ENCODE measurements around the gene RABGAP1. TPM values are rescaled to one million over a fixed set of nuclear protein-coding genes. Genes with fewer than 3 reads are reported as not detected.

The RABGAP1 gene
- total and polyA plus RNA-seq, 9 donors: 27.1 to 64.8 (median 59.0) TPM

- Histone ChIP-seq H3K36me3 (no peaks in the 10 kb centered on the region), H3K27me3 (no peaks in the 10 kb centered on the region), H3K27ac (no peak overlapping the region), H3K4me1 (ENCODE audit: insufficient read depth) (peaks cover 7% of the 10 kb centered on the region), H3K4me3 (no peak overlapping the region), H3K9me3 (no peaks in the 10 kb centered on the region)
- intact Hi-C loops (cut with DNase I): no loop called here
- TF ChIP-seq EP300 (IDR thresholded peaks at IDR 0.05) (no peak), POLR2A (IDR thresholded peaks at IDR 0.05) (no peak), CTCF (IDR thresholded peaks at IDR 0.05) (no peak)
- WGBS, 3 donors: 79 to 92% (median 91%) methylated on average over 2 of the region's 2 CpGs
- DNase-seq: no peak
Observed at GRCh38 chr9:123065196-123065595, 124.4 kb downstream of the RABGAP1 start.

- Histone ChIP-seq H3K36me3 (no peaks in the 10 kb centered on the region), H3K9me3 (no peaks in the 10 kb centered on the region), H3K4me3 (no peak overlapping the region), H3K27ac (no peak overlapping the region), H3K4me1 (ENCODE audit: insufficient read depth) (peaks cover 9% of the 10 kb centered on the region), H3K27me3 (no peaks in the 10 kb centered on the region)
- TF ChIP-seq EP300 (IDR thresholded peaks at IDR 0.05): no peak
- TF ChIP-seq CTCF (IDR thresholded peaks at IDR 0.05): no peak
- no peak for TF ChIP-seq POLR2A (IDR thresholded peaks at IDR 0.05)
- no peak for DNase-seq
- WGBS, 3 donors: 36 to 55% (median 53%) methylated on average over 1 of the region's 1 CpG
- intact Hi-C loops (cut with DNase I): no loop called here
Observed at GRCh38 chr9:123067136-123067535, 126.3 kb downstream of the RABGAP1 start.

- H3K4me1 ChIP-seq (ENCODE audit: insufficient read depth): peaks cover 11% of the 10 kb centered on the region
Observed at GRCh38 chr9:123069010-123069481, 128.2 kb downstream of the RABGAP1 start.

GRCh38 chr9:123070198-123070597 is 129.4 kb downstream of the RABGAP1 start:
- H3K4me3 ChIP-seq: no peak overlapping the region
- TF ChIP-seq CTCF (IDR thresholded peaks at IDR 0.05): no peak
- no peak for TF ChIP-seq EP300 (IDR thresholded peaks at IDR 0.05)
- TF ChIP-seq POLR2A (IDR thresholded peaks at IDR 0.05): no peak
- peaks cover 13% of the 10 kb centered on the region for H3K4me1 ChIP-seq (ENCODE audit: insufficient read depth)
- no peaks in the 10 kb centered on the region for H3K9me3 ChIP-seq
- H3K27ac ChIP-seq: no peak overlapping the region
- DNase-seq: no peak
- no peaks in the 10 kb centered on the region for H3K36me3 ChIP-seq
- intact Hi-C loops (cut with DNase I): no loop called here
- H3K27me3 ChIP-seq: no peaks in the 10 kb centered on the region

More at GRCh38 chr9:123069010-123069481, 128.2 kb downstream of the RABGAP1 start:
- intact Hi-C loops (cut with DNase I): no loop called here
- no peak overlapping the region for H3K4me3 ChIP-seq
- H3K27me3 ChIP-seq: no peaks in the 10 kb centered on the region
- no peak overlapping the region for H3K27ac ChIP-seq
- H3K36me3 ChIP-seq: no peaks in the 10 kb centered on the region
- no peak for TF ChIP-seq CTCF (IDR thresholded peaks at IDR 0.05)
- no peak for TF ChIP-seq POLR2A (IDR thresholded peaks at IDR 0.05)
- TF ChIP-seq EP300 (IDR thresholded peaks at IDR 0.05): no peak
- no peaks in the 10 kb centered on the region for H3K9me3 ChIP-seq
- no peak for DNase-seq
- 9 to 23% (median 13%) methylated on average over 3 of the region's 3 CpGs for whole genome bisulfite sequencing, 3 donors
